ENCODE results near the gene C22orf42. TPM values are rescaled to one million over a fixed set of nuclear protein-coding genes. Genes with fewer than 3 reads are reported as not detected.
"Not testable (repeated sequence)": the region's sequence is repeated elsewhere in the genome, so short reads cannot be mapped to it uniquely, and the experiment has no call there.

C22orf42 gene
- polyA plus RNA-seq, 2 of the 4 experiments (the other 2 are of a cell fraction): not detected

DNA sequence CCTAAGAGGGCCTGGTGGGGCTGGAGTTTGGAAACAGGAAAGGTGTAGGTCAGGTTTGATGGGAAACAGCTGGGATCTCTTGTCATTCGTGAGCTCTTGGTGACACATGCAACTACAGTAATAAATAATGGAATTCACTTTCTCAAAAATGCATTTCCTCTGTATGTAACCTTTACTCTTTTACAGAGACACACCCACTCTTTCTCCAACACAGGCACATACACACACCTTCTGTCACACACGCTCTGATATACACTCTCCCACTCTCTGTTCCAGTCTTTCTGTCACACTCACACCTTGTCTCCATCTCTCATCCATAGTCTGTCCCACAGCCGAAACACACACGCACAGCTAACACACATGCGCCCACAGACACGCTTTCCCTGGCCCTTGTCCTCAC, 6.6 kb upstream of the C22orf42 start (continued):
- TF ChIP-seq HOXA7 (CRISPR knock-in tag; IDR thresholded peaks at IDR 0.05): no peak
- TF ChIP-seq, protein P1, sequence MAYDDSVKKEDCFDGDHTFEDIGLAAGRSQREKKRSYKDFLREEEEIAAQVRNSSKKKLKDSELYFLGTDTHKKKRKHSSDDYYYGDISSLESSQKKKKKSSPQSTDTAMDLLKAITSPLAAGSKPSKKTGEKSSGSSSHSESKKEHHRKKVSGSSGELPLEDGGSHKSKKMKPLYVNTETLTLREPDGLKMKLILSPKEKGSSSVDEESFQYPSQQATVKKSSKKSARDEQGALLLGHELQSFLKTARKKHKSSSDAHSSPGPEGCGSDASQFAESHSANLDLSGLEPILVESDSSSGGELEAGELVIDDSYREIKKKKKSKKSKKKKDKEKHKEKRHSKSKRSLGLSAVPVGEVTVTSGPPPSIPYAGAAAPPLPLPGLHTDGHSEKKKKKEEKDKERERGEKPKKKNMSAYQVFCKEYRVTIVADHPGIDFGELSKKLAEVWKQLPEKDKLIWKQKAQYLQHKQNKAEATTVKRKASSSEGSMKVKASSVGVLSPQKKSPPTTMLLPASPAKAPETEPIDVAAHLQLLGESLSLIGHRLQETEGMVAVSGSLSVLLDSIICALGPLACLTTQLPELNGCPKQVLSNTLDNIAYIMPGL (CRISPR knock-in tag; IDR thresholded peaks at IDR 0.05; ENCODE audit: borderline replicate concordance): no peak
- TF ChIP-seq EP300 (IDR thresholded peaks at IDR 0.05): no peak
- no peak for TF ChIP-seq KDM5A (IDR thresholded peaks at IDR 0.05)
- no peak for TF ChIP-seq RNF2 (IDR thresholded peaks at IDR 0.05; ENCODE audit: borderline replicate concordance, low read depth)
- no peak for TF ChIP-seq ESRRA (IDR thresholded peaks at IDR 0.05; ENCODE audit: borderline replicate concordance, low read length)

- Histone ChIP-seq H3K4me2 (no peak overlapping the region), H3K9me3 (no peaks in the 10 kb centered on the region), H3K4me1 (no peaks in the 10 kb centered on the region), H3K4me3 (no peak overlapping the region), H3K27ac (no peak overlapping the region)
- ATAC-seq (no peak), DNase-seq (ENCODE audit: low read depth in 1 of 2, low spot score in 1 of 2) (no peak), FAIRE-seq (no peak)
- CTCF ChIA-PET: no interaction called here
- no peak for TF ChIP-seq HES2 (IDR thresholded peaks at IDR 0.05)
- no peak for TF ChIP-seq CHD4 (IDR thresholded peaks at IDR 0.05; ENCODE audit: borderline replicate concordance)
- POLR2A ChIA-PET: no interaction called here
- WGBS (ENCODE audit: missing lambda C conversion rate): 64% methylated on average over 2 of the region's 6 CpGs
Observed at GRCh38 chr22:32164075-32164860, 5.2 kb upstream of the C22orf42 start.

DNA sequence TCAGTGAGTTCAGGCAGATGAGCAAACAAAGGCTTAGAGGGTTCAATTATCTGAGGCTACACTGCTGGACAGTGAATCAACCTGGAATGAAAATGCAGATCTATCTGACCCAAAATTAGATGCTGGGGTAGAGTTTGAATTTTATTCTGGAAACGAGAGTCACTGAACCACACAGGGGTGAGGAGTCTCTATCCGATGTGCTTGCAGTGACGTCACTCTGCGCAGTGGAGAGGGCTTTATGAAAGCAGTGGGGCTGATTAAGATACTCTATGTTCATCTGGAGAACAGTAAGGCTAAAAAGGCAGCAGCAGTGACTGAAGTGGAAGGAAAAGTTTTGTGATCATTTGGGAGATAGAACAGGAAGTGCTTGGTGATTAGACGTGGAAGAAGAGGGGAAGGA, 1.3 kb upstream of the C22orf42 start:
- H3K9me3 ChIP-seq; DNase-seq (ENCODE audit: low read depth in 1 of 2, low spot score in 1 of 2); H3K4me1 ChIP-seq; ATAC-seq; FAIRE-seq; H3K4me2 ChIP-seq; POLR2A ChIA-PET; CTCF ChIA-PET; H3K27ac ChIP-seq; H3K4me3 ChIP-seq: not testable (repeated sequence)
- 49% methylated on average over 5 of the region's 5 CpGs for WGBS (ENCODE audit: missing lambda C conversion rate)

DNA sequence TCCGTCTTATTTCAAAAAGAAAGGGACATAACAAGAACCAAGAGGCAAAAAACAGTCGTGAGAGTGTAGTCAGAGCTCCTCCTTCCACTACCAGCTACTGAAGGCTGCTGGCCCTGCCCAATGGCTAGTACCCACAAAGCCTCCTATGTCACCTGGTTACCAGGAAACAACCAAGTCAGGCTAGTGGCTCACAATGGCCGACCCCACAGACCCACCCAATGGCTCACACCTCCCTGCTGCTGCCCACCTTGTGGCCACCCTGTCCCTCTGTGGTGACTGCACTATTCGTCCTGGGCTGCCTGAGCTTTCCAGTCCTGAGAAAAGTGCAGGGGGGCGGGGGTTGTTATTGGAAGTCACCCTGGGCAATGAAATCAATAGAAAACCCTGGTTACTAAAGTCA, 1.5 kb downstream of the C22orf42 start:
- FAIRE-seq; H3K4me2 ChIP-seq; H3K4me1 ChIP-seq; DNase-seq (ENCODE audit: low read depth in 1 of 2, low spot score in 1 of 2); ATAC-seq; H3K27ac ChIP-seq; H3K4me3 ChIP-seq; H3K9me3 ChIP-seq; CTCF ChIA-PET; POLR2A ChIA-PET: not testable (repeated sequence)
- 37% methylated on average over 5 of the region's 5 CpGs for WGBS (ENCODE audit: missing lambda C conversion rate)

DNA sequence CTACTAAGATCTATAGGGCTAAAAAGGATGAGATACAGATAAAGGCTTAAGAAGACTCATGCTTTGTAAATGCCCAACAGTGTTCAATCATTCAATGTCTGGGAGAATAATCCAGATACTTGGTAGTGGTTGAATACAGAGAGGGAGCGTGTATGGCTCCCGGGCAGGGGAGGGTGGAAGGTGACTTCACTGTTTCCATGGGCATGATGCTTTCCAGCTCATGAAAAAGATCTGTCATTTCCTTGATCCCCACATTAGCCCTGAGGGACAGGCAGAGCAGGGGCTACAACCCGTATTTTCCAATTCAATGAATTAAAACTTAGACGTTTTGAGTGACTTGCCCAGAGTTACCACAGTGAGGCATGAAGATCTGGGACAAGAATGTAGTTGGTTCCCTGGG, 4.4 kb downstream of the C22orf42 start:
- H3K4me3 ChIP-seq; CTCF ChIA-PET; DNase-seq (ENCODE audit: low read depth in 1 of 2, low spot score in 1 of 2); H3K27ac ChIP-seq; H3K4me1 ChIP-seq; ATAC-seq; H3K4me2 ChIP-seq; FAIRE-seq; H3K9me3 ChIP-seq; POLR2A ChIA-PET: not testable (repeated sequence)
- 36% methylated on average over 4 of the region's 4 CpGs for WGBS (ENCODE audit: missing lambda C conversion rate)

- POLR2A ChIA-PET; H3K4me3 ChIP-seq; CTCF ChIA-PET; ATAC-seq; H3K27ac ChIP-seq; H3K4me2 ChIP-seq; FAIRE-seq; DNase-seq (ENCODE audit: low read depth in 1 of 2, low spot score in 1 of 2); H3K4me1 ChIP-seq; H3K9me3 ChIP-seq: not testable (repeated sequence)
- WGBS (ENCODE audit: missing lambda C conversion rate): 80% methylated on average over 6 of the region's 6 CpGs
Observed at GRCh38 chr22:32151641-32152040, 7.5 kb downstream of the C22orf42 start.

GRCh38 chr22:32150647-32151046, 8.5 kb downstream of the C22orf42 start:
- H3K4me2 ChIP-seq; FAIRE-seq; H3K9me3 ChIP-seq; H3K27ac ChIP-seq; CTCF ChIA-PET; ATAC-seq; H3K4me1 ChIP-seq; H3K4me3 ChIP-seq; POLR2A ChIA-PET; DNase-seq (ENCODE audit: low read depth in 1 of 2, low spot score in 1 of 2): not testable (repeated sequence)
- WGBS (ENCODE audit: missing lambda C conversion rate): 79% methylated on average over 7 of the region's 7 CpGs

- not testable (repeated sequence) for FAIRE-seq
- WGBS (ENCODE audit: missing lambda C conversion rate): 69% methylated on average over 4 of the region's 4 CpGs
Observed at GRCh38 chr22:32148372-32148771, 10.7 kb downstream of the C22orf42 start.

DNA sequence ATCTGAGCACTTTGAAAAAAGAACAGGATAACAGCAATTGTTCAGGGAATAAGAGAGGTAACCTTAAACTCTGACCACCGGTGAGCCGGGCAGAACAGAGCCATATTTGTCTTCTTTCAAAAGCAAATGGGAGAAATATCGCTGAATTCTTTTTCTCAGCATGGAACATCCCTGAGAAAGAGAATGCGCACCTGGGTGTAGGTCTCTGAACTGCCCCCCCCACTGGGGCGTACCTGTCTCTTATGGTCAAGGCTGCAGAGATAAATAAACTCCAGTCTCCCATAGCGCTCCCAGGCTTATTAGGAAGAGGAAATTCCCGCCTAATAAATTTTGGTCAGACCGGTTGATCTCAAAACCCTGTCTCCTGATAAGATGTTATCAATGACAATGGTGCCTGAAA, 12.0 kb downstream of the C22orf42 start:
- DNase-seq (ENCODE audit: low read depth in 1 of 2, low spot score in 1 of 2); H3K9me3 ChIP-seq; CTCF ChIA-PET; H3K4me2 ChIP-seq; H3K4me3 ChIP-seq; POLR2A ChIA-PET; ATAC-seq; FAIRE-seq; H3K27ac ChIP-seq; H3K4me1 ChIP-seq: not testable (repeated sequence)
- 53% methylated on average over 8 of the region's 8 CpGs for WGBS (ENCODE audit: missing lambda C conversion rate)

More at GRCh38 chr22:32148372-32148771, 10.7 kb downstream of the C22orf42 start:
- H3K4me2 ChIP-seq; DNase-seq (ENCODE audit: low read depth in 1 of 2, low spot score in 1 of 2); ATAC-seq; H3K27ac ChIP-seq; POLR2A ChIA-PET; CTCF ChIA-PET; H3K4me1 ChIP-seq; H3K4me3 ChIP-seq; H3K9me3 ChIP-seq: not testable (repeated sequence)
